HG03139 (cell line): Measurements from ENCODE around the gene VEGFB.

Experiments
- ATAC-seq: cut with Tn5 transposase; IDR thresholded peaks from one replicate; pipeline ENCODE4 v1.9.1; 2021; ENCODE audit not compliant: unreplicated experiment

The VEGFB gene

DNA sequence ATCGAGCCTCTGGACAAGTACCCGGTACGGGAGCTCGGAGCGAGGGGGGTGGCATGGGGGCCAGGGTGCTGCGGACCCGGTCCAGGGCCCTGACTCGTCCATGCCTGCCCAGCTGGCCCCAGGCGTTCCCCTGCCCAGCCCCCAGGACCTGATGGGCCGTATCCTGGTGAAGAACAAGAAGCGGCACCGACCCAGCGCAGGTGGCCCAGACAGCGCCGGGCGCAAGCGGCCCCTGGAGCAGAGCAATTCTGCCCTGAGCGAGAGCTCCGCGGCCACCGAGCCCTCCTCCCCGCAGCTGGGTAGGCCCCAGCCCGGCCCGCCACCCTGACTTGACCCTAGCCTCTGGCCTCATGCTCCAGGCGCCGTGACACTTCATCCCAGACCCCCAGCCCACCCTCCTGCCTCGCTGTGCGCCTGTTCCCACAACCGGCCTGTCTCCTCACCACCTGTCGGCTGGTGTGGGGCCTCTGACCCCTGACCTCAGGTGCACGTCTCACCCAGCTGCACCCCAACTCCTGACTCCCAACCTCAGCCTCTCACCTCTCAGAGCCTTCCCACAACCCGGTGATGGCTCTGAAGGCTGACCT is 24.7 kb downstream of the VEGFB start:
- no peak for ATAC-seq

DNA sequence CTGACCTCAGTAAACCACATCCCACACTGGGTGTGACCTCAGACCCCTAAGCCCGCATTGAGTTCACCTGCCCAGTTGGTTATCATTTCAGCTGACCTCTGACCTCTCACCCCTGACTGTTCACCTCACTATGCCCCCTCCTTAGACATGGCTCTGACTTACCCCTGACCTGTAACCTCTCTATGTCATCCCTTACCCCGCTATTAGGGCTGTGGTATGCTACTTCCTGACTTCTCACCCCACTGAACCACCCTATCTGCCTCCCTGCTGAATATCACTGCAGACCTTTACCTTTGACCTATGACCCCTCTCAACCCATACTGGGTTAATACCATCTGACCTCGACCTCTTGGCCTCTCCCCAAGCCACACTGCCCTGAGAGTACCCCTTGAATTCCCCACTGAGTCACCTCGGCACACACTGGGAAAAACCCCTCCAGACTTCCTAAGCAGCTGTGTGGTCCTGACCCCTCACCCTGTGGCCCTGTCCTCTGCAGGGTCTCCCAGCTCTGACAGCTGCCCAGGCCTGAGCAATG is 25.2 kb downstream of the VEGFB start:
- no peak for ATAC-seq

DNA sequence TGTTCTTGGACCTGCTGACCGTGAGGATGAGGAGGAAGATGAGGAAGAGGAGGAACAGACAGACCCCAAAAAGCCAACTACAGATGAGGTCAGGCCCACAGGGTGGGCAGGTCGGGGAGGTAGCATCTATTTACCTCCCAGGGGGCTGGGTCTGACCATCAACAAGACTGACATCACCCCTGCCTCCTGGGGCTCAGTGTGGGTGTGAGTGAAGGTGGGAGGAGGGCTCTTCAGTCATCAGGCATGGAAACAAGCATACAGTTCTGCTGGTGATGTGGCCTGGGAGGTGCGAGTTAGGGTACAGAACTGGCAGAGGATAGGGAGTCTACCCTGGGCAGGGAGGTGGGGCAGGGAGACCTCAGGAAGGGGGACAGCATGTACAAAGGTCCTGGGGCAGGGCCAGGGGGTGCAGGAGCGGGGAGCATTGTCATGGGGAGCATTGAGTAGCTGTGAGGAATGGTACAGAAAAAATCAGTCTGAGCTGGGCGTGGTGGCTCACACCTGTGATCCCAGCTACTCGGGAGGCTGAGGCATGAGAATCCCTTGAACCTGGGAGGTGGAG is 25.8 kb downstream of the VEGFB start:
- no peak for ATAC-seq

DNA sequence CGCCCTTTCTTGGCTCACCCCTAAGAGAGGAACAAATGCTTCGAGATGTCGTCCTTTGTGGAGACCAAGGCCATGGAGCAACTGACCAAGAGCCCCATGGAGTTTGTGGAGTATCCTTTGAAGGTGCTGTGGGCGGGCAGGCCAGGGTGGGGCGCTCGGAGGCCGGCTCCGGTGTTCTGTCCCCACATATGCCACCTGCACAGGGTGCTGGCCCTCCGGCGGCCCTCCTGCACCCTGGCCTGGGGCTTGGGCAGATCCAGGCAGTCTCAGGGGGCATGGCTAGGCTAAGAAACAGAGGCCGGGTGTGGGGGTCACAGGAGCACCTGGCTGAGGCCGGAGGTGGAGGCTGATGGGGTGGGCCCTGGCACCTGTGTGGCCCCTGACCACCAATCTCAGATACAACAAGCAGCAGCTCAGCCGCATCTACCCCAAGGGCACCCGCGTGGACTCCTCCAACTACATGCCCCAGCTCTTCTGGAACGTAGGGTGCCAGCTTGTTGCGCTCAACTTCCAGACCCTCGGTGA is 27.2 kb downstream of the VEGFB start:
- no peak for ATAC-seq

DNA sequence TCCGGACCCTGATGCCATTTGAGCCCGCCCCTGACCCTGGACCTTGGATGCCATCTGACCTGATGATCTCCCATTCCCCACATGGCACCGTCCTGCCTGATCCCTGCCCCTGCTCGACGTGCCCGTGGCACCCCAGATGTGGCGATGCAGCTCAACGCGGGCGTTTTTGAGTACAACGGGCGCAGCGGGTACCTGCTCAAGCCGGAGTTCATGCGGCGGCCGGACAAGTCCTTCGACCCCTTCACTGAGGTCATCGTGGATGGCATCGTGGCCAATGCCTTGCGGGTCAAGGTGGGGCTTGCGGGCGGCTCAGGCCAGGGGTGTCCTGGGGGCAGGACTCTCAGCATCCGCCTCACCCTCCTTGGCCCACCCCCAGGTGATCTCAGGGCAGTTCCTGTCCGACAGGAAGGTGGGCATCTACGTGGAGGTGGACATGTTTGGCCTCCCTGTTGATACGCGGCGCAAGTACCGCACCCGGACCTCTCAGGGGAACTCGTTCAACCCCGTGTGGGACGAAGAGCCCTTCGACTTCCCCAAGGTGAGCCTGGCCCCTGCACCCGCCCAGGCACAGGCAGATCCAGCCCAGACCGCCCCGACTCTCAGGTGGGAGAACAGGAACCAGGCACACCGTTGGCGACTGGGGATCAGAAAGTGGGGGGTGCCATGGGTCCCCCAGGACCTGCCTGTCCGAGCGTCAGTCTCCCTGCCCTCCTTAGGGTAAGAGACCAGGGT is 28.1 kb downstream of the VEGFB start:
- ATAC-seq, result no peak

DNA sequence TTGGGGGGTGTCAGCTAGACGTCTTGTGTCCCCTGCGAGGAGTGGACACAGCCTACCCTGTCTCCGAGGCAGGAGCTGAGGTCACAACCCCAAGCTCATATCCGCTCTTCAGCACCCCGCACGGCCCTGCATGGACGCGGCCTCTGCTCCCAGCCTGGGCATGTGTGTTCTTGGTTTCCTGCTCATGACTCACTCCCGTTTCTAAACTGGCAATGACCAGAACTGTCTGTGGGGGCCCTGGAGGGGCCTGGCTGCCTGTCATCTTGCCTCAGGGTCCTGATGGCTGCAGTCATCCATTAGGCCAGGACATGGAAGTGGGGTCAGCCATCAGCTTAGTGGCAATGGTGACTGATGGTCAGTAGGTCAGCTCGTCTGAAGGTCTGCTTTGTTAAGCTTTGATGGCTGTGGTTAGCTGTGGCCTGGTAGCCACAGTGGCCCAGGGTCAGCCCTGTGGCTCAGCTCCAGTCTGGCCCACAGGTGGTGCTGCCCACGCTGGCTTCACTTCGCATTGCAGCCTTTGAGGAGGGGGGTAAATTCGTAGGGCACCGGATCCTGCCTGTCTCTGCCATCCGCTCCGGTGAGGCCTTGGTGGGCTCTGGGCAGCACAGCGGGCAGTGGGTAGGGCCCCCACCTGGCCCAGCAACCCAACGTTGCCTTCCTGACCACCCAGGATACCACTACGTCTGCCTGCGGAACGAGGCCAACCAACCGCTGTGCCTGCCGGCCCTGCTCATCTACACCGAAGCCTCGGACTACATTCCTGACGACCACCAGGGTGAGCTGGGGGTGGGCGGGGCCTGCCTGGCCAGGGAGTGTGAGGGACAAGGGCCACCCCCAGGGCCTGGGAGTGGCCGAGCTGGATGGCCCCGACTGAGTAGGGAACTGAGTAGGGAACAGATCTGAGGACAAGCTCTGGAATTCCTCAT is 28.9 kb downstream of the VEGFB start:
- no peak for ATAC-seq

DNA sequence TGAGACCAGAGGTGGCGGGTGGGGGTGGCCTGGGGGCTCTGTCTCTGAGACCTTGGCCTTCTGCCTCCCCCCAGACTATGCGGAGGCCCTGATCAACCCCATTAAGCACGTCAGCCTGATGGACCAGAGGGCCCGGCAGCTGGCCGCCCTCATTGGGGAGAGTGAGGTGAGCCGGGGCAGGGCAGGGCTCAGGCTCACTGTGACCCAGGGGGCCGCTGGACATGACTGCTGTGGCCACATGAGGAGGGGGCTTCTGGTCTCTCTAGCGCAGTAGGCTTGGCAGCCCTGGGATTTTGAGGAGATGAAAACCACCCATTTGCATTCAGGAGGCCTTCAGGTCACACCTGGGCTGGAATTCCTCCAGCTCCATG is 29.5 kb downstream of the VEGFB start:
- no peak for ATAC-seq

DNA sequence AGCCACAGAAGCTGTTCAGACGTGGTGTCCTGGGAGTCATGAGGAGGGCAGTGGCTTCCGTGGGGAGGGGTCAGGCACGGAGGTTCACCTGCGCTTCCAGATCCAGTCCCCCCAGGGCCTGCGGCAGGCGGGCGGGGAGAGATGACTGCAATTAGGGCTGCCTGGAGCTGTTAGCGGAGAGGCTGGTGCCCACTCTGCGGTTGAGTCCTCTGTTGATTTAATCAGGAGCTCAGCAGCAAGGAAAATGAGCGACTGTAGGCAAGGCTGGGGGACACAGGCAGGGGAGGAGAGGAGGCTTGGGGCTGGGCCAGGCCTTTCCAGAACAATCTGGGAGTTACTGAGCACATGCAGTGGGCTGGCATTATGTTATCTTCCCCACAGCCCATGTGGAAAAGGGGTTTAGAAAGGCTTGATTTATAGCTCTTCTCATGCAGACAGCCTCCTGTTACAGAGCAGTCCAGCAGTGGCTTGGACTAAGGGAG is 30.0 kb downstream of the VEGFB start:
- ATAC-seq, result no peak

DNA sequence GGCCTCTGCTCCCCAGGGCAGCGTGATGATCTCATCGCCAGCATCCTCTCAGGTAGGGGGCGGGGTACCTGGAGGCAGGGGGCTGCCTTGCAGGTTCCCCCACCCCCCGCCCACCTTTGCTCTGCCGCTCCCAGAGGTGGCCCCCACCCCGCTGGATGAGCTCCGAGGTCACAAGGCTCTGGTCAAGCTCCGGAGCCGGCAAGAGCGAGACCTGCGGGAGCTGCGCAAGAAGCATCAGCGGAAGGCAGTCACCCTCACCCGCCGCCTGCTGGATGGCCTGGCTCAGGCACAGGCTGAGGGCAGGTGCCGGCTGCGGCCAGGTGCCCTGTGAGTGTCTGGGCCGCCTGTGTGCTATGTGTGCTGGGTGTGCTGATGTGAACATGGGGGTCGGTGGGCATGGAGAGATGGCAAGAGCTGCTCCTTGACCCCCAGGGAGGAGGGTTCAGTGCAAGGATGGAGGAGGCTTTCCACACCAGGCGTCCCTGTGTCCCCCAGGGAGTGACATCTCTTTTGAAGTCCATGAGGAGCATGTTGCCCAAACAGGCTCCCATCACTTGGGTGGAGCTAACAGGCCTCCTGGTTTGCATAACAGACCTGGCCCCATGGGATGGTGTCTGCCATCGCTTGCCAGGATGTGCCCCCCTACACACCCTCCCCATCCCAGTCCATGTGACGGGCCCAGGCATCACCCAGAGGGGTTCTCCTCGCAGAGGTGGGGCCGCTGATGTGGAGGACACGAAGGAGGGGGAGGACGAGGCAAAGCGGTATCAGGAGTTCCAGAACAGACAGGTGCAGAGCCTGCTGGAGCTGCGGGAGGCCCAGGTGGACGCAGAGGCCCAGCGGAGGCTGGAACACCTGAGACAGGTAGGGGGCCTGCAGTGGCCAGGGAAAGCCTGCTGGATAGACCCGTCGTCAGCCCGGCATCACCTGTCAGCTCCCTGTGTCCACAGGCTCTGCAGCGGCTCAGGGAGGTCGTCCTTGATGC is 31.1 kb downstream of the VEGFB start:
- no peak for ATAC-seq

DNA sequence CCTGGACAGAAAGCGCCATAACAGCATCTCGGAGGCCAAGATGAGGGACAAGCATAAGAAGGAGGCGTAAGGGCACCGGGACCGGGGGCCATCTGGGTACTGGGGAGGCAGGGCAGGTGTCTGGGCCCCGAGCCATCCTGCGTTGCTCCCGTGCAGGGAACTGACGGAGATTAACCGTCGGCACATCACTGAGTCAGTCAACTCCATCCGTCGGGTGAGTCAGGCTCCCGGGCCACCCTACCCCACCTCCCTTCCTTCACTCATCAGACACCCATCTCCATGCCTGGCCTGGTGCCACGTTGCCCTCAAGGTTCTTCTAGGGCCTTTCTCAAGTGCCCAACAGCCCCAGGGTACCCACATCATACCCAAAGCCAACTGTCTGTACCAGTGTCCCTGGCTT is 32.0 kb downstream of the VEGFB start:
- ATAC-seq, result no peak

DNA sequence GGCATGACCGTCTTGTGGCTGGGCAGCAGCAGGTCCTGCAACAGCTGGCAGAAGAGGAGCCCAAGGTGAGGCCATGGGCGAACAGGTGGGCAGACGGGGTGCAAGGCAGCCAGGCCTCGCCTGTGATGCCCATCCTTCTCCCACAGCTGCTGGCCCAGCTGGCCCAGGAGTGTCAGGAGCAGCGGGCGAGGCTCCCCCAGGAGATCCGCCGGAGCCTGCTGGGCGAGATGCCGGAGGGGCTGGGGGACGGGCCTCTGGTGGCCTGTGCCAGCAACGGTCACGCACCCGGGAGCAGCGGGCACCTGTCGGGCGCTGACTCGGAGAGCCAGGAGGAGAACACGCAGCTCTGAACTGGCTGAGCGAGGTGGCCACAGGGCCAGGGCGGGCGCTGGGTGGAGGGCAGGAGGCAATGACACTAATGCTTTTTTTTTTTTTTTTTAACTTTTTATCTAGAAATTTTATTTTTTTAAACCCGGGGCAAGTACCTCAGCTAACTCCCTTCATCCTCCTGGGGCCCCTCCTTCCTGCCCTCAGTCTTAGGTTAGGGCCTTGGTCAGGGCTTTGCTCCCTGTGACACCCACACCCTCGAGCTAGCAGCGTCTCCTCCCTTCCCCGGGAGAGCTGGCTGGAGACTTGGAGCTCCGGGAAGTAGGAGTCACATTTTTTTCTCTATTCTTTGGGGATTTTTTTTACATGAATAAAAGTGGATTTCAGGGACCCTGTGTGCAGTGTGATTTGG is 33.0 kb downstream of the VEGFB start:
- ATAC-seq, result no peak

DNA sequence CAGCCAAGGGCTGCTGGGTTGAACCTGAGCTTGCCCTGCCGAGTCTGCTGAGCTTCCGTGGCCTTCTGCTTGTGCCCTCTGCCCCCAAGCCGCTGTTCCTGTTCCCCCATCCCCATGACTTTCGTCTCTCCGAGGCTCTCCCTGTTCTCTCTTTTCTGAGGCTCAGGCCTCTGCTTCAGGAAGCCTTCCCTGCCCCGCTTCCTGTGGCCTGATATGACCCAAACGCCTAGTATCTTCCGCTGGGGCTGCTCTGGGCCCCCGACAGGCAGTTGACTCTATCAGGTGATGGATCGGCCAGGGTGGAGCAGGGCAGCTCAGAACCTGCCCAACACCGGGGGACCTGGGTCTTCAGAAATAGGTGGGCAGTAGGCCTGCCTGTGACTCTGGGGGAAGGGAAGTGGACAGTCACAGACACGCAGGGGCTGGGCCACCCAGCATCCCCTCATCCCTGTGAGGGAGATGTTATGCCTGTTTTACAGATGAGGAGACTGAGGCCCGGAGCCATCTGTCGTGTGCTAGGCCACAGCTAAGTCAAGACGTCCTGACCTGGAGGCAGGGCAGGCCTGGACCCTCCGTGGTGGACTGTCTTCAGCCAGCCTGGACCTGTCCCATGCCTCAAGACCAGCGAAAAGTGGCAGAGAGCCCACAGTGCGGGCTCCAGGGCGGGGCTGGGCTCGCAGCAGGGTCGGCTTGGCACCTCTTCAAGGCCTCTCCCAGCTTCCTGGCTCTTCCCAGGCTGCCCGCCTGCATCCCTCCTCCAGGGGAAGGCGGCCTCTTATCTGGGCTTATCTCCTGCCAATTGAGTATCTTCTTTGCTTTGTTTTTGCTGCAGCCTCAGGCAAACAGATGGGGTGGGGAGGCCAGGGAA is 33.9 kb downstream of the VEGFB start:
- no peak for ATAC-seq

DNA sequence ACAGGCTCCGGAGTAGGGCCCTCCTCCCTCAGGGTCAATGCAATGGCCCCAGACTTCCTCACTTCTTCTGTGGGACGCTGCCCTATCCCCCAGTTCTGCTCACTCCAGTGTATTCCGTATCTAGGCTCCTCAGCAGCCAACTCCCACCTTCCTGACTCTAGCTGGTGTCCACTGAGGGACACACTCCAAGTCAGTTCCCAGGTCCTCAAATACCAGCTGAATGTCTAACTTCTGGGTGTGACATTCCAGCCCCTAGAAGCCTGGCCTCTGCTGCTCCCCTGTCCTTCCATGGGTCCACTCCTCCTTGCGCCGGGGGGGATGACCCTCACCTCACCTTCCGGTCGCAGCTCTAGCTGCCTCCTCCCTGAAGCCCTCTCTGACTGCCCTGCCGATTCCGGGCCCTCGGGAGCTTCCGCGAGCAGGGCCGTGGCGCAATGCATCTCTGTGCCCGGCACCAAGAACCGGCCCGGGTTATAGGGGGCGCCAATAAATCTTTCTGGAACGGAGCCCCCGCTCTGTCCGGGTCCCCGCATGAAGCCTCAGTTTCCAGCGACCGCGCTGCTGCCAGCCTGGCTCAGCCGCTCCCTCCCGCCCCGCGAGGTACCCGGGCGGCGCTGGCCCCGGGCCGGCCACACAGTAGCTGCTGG is 34.6 kb downstream of the VEGFB start:
- no peak for ATAC-seq

DNA sequence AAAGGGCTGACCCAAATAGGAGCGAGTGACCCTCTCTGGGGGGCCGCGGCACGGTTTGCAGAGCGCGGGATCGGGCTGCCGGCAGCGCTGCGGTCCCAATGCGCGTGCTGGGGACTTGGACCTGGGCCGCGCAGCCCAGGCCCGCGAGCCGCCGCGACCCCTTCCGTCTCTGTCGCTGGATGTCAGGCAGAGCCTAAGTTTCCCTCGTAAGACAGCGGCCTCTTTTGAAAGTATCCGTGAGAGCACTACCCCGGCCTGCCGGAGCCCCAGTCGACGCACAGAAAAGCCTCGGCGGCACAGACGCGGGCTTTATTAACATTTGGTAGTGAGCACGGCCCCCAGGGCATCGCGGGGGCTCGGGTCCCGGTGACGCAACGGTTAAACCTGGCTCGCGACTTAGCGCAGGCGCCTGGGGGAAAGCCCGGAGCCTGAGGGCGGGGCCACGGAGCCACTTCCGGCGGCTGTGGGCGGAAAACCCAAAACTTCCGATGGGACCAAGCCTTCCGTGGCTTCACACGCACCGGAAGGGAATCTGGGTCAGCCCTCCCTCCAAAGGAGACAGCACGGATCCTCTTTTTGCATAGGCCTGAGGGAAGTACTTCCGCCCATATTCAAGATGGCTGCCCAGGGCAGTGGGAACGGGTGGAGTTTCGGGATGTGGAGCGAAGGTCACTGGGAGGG is 35.3 kb downstream of the VEGFB start:
- ATAC-seq, result peak; percentile 56

DNA sequence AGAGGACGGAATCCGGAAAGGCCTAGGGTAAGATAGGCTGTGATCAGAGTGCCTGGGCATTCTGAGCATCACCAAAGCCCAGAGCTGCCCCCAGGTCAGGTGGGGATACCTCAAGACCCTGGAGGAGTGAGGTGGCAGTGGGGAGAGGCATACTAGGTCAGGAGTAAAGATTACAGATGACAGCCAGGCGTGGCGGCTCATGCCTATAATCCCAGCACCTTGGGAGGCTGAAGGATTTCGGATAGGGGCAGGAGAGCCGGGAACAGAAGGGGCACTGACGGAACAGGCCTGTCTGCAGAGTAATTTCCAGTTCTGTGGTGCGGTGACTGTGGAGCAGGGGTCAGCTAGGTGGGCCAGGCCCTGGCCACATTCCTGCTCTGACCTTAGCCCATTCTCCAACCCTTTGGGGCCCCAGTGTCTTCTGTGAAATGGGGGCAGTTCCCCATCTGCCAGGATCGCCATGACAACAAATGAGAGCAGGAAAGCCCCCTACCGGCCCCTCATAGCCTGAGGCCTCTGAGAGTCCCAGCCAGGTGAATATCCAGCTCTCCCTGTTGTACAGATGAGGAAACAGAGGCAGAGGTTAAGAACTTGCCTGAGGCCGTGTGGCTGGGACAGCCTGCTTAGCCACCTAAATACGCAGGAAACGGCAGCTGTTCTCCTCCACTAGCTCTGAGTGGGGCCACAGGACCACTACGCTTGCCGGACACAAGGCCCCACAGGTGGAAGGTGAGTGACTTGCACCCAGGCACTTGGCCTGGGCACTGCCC is 40.8 kb downstream of the VEGFB start:
- no peak for ATAC-seq

DNA sequence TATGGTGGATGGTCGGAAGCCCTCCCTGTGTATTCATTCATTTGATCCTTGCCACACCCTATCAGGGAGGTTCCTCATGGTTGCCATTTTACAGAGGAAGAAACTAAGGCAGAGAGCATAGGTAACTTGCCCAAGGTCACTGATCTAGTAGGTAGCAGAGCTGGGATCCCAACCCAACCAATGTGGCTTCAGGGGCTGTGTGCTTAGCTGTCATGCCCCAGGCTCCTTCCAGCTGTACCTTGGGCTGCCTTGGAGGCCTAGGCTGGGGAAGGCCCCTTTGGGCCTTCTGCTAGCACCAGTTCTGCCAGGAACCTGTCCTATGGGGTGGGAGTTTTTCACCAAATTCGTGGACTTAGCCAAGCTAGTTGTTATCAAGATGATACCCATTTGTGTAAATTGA is 41.5 kb downstream of the VEGFB start:
- ATAC-seq, result no peak
